HG03558 (cell line): Measurements from ENCODE around the gene MERTK.

Source experiments
- ATAC-seq: cut with Tn5 transposase; IDR thresholded peaks from one replicate; pipeline ENCODE4 v1.9.1; 2021; ENCODE audit warnings: moderate number of reproducible peaks; ENCODE audit not compliant: unreplicated experiment; ENCODE audit errors: extremely low read depth

Gene MERTK

GRCh38 chr2:111973701-111974100 lies 75.3 kb downstream of the MERTK start:
- ATAC-seq: no peak

GRCh38 chr2:111975053-111975552 lies 76.7 kb downstream of the MERTK start:
- no peak for ATAC-seq

GRCh38 chr2:111975819-111976218 lies 77.4 kb downstream of the MERTK start:
- ATAC-seq: no peak

- no peak for ATAC-seq
These were observed 78.8 kb downstream of the MERTK start for GRCh38 chr2:111977240-111977639.

DNA sequence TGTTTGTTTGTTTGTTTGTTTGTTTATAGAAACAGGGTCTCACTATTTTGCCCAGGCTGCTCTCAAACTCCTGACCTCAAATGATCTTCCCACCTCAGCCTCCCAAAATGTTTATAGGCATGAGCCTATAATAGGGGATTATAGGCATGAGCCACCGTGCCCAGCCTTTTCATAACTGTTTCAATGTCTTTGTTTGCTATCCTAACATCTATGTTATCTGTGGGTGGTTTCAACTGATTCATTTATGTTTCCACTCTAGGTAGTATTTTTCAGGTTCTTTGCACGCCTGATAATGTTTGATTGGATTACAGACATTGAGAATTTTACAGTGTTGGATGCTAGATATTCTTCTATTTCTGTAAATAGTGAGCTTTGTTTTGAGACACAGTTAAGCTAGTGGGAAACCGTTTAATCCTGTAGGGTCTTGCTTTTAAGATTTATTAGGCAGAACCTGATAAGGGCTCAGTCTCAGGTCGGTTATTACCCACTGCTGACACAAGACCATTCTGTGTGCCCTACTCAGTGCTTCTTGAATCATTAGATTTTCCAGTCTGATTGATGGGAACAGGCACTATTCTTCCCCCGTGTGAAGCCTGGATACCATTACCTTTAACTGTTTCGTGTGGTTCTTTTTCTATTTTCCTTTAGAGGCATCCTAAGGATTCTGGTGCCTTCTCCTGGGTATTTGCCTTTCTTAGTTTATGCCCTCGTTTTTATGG lies 80.2 kb downstream of the MERTK start:
- ATAC-seq: no peak

GRCh38 chr2:111981666-111982065 lies 83.3 kb downstream of the MERTK start:
- no peak for ATAC-seq

DNA sequence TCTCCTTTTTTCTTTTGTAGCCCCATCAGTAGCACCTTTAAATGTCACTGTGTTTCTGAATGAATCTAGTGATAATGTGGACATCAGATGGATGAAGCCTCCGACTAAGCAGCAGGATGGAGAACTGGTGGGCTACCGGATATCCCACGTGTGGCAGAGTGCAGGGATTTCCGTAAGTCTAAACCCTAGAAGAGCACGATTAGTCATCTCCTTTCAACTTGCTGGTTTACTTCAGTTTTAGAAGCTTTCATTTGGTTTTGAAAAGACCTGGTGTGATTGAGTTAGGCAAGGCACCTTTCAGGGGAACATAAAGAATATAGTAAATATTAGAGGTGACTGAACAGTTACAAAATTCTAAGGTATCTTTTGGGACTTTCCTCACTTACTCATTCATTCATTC lies 84.4 kb downstream of the MERTK start:
- ATAC-seq: no peak

DNA sequence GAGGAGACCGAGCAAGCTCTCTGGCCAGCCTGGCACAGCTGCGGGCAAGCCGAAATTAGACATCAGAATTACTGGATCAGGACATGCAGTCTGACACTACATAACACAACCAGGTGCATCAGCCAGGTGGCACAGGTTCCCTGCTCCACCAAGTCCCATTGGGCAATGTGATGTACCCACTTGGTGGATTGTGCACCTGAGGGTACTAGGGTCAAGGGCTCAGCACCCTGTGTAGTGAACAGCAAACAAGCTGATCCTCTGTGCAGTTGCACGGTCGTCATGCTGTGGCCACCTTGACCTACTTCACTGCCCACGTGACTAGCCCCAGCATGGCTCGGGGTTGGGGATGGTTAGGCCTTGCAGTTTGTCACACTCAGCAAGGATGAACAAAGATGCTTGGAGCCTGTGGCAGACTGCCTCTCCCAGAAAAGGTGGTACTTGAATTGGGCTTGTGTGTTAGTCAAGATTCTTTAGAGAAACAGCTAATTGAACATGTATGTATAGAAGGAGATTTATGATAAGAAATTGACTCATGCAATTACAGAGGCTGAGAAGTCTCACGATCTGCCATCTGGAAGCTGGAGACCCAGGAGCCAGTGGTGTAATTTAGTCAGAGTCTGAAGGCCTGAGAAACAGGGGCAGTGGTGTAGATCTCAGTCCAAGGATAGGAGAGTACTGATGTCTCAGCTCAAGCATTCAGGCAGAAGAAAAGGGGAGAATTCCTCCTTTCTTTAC lies 85.2 kb downstream of the MERTK start:
- no peak for ATAC-seq

- no peak for ATAC-seq
These were observed 85.8 kb downstream of the MERTK start for GRCh38 chr2:111984213-111984604.

DNA sequence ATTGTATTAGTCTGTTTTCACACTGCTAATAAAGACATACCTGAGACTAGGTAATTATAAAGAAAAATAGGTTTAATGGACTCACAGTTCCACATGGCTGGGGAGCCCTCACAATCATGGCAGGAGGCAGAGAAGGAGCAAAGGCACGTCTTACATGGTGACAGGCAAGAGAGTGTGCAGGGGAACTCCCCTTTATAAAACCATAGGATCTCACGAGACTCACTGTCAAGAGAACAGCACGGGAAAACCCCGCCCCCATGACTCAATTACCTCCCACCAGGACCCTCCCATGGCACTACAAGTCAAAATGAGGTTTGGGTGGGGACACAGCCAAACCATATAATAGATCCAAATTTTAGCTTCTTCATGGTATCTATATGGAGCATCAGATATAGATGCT lies 87.1 kb downstream of the MERTK start:
- ATAC-seq: no peak

DNA sequence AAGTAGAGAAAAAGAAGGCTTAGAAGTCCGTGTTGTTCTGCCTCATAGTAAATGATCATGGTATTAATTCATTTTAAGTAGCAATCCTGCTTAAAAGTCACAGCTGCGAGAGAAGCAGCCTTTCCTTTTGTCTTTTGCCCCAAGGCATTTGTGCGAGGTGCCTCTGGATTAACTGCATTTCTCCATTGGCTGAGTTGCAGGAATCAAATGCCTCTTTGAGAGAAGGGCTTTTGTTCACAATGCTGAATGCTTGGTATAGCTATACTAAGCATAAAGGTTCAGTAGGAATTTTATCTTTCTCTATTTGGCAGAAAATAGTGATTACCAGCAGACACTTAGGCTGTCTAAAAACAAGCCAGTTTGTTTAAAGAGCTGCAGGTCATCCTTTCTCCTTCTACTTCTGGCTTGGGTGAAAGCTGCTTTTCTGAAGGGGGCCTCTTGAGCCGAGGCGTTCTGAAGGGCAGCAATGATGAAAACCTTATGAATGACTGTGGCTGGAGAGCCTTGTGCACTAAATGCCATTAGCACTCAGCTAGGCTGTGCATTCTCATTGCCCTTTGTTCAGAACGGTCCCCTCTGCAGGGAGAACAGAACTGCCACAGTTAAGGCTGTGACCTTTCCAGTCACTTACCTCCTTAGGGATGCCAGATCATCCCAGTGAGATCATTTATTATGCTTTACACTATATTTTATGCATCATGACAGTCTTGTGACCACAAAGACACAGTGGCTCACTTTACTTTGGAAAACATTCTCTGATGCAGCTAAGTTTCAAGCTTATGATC lies 87.9 kb downstream of the MERTK start:
- no peak for ATAC-seq

- no peak for ATAC-seq
These were observed 92.0 kb downstream of the MERTK start for GRCh38 chr2:111990375-111990774.

DNA sequence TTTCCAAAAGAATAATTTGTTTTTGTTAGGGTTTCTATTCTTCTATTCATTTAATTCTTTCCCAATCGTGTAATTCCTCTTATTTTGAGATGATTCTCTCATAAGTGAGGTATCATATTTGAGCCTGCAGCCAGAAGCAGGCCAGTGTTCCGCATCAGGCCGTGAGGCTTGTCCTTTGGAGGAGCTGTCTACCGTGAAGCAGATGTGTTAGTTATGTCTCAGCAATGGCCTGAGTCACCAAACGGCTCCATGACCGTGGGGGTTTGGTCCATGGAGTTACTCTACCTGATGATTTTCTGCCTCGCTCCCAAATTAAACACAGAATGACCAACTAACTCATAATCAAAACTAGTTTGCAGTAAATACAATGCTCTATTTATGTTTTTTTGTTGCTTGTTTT lies 92.4 kb downstream of the MERTK start:
- no peak for ATAC-seq

GRCh38 chr2:111994042-111994441 lies 95.6 kb downstream of the MERTK start:
- ATAC-seq: no peak

DNA sequence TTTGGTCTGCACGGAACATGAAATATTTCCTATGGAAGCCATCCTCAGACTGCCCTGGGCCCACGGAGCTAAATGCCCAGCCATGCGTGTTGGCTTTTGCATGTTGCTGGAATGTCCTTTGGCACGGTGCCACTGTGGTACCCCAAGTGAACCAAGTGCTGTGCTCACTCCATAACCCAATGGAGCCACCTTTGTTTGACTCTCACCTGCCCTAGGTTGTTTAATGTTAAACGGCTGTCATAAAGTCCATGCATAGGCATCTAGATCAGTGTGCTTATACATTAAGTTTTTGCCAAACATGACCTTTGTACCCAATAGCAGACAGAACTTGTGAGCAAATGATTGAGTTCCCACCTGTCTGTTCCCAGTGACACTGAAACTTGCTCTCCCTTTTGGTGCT lies 96.7 kb downstream of the MERTK start:
- no peak for ATAC-seq

GRCh38 chr2:111999809-112000208 lies 101.4 kb downstream of the MERTK start:
- no peak for ATAC-seq

DNA sequence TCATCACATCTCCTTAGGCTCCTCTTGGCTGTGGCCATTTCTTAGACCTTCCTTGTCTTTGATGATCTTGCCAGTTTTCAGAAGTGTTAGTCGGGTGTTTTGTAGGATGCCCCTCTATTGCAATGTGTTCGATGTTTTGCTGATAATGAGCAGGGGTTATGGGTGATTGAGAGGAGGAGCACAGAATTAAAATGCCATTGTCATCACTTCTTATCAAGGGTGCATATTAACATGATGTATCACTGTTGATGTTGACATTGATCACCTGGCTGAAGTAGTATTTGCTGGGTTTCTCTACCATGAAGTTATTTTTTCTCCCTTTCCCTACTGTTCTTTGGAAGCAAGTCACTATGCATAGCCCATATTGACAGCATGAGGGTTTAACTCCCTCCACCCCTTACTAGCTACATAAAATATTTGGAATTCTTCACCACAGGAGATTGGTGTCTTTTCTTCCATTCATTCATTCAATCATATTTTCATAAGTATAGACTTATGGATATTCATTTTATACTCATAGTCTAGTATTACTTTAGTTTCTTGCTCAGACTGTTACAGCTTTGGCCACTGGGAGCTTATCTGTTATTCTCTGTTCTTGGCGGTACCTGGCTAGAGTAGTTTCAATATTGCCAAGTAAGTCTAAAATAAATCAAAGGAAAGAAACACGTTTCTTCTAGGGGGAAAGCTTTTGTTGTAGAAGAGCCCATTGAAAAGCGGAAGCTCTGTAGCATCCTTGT lies 102.2 kb downstream of the MERTK start:
- ATAC-seq: no peak

- no peak for ATAC-seq
These were observed 102.8 kb downstream of the MERTK start for GRCh38 chr2:112001136-112001715.

GRCh38 chr2:112001942-112002341 lies 103.5 kb downstream of the MERTK start:
- ATAC-seq: no peak
